ENCODE results near the gene RAB33A.

RAB33A gene

GRCh38 chrX:130136496-130136895 is 35.3 kb upstream of the RAB33A start:
- H3K4ac ChIP-seq (ENCODE audit: low read length): no peak overlapping the region
- H3K18ac ChIP-seq (ENCODE audit: low read length): no peak overlapping the region
- H3K9ac ChIP-seq (ENCODE audit: low read depth, low read length, poor library complexity): no peak overlapping the region
- H3K9me3 ChIP-seq (replicated peaks in 1 of 2; ENCODE audit: control insufficient read depth in 2 of 2, insufficient read depth in 1 of 2, low read depth in 1 of 2, low read length in 2 of 2): no peaks in the 10 kb centered on the region
- H3K4me3 ChIP-seq (ENCODE audit: low read length in 2 of 2): no peak overlapping the region
- H4K8ac ChIP-seq (ENCODE audit: low read depth, low read length): no peak overlapping the region
- H2BK120ac ChIP-seq (ENCODE audit: low read depth, low read length): no peak overlapping the region
- H2BK5ac ChIP-seq (ENCODE audit: low read length): no peak overlapping the region
- no peak overlapping the region for H2BK12ac ChIP-seq (ENCODE audit: low read length)
- H3K27ac ChIP-seq (replicated peaks; ENCODE audit: low read length): no peak overlapping the region
- no peak overlapping the region for H3K23ac ChIP-seq (ENCODE audit: low read depth, low read length, poor library complexity)
- no CpG with 5 or more reads among the region's 5 CpGs for WGBS, 2 donors (ENCODE audit: extremely low coverage in 2 of 2, insufficient read length in 2 of 2, insufficient replicate concordance in 1 of 2)
- H2AK5ac ChIP-seq (ENCODE audit: low read depth, low read length): no peak overlapping the region
- H2BK15ac ChIP-seq (ENCODE audit: low read length): no peak overlapping the region
- H3K79me1 ChIP-seq (ENCODE audit: low read depth, low read length): no peaks in the 10 kb centered on the region
- no peak overlapping the region for H4K91ac ChIP-seq (ENCODE audit: low read depth, low read length, poor library complexity)
- H3K14ac ChIP-seq (ENCODE audit: low read length): no peak overlapping the region
- H3K4me2 ChIP-seq (ENCODE audit: insufficient read depth, low read length, poor library complexity, severe bottlenecking): no peak overlapping the region
- no peak for DNase-seq (ENCODE audit: low spot score)
- no peaks in the 10 kb centered on the region for H3K27me3 ChIP-seq (ENCODE audit: control insufficient read depth in 3 of 3, insufficient read depth in 3 of 3, low read depth in 1 of 3, low read length in 3 of 3)
- H3K4me1 ChIP-seq (ENCODE audit: control insufficient read depth in 2 of 2, insufficient read depth in 1 of 2, low read depth in 1 of 2, low read length in 2 of 2): no peaks in the 10 kb centered on the region
- H2AFZ ChIP-seq (ENCODE audit: low read length): no peak overlapping the region
- peaks cover 10 to 79% of the 10 kb centered on the region in 2 donors for H3K36me3 ChIP-seq (replicated peaks in 1 of 2; ENCODE audit: control insufficient read depth in 2 of 2, insufficient read depth in 2 of 2, low read length in 2 of 2)

- H3K4ac ChIP-seq (ENCODE audit: low read length): no peak overlapping the region
- no peak overlapping the region for H4K91ac ChIP-seq (ENCODE audit: low read depth, low read length, poor library complexity)
- no peaks in the 10 kb centered on the region for H3K4me1 ChIP-seq (ENCODE audit: control insufficient read depth in 2 of 2, insufficient read depth in 1 of 2, low read depth in 1 of 2, low read length in 2 of 2)
- H3K27ac ChIP-seq (replicated peaks; ENCODE audit: low read length): no peak overlapping the region
- H3K4me3 ChIP-seq (ENCODE audit: low read length in 2 of 2): no peak overlapping the region
- H3K14ac ChIP-seq (ENCODE audit: low read length): no peak overlapping the region
- no peaks in the 10 kb centered on the region for H3K79me1 ChIP-seq (ENCODE audit: low read depth, low read length)
- no peaks in the 10 kb centered on the region for H3K9me3 ChIP-seq (replicated peaks in 1 of 2; ENCODE audit: control insufficient read depth in 2 of 2, insufficient read depth in 1 of 2, low read depth in 1 of 2, low read length in 2 of 2)
- H2BK12ac ChIP-seq (ENCODE audit: low read length): no peak overlapping the region
- no peak overlapping the region for H3K9ac ChIP-seq (ENCODE audit: low read depth, low read length, poor library complexity)
- no peak overlapping the region for H2BK15ac ChIP-seq (ENCODE audit: low read length)
- H3K18ac ChIP-seq (ENCODE audit: low read length): no peak overlapping the region
- no peak overlapping the region for H3K4me2 ChIP-seq (ENCODE audit: insufficient read depth, low read length, poor library complexity, severe bottlenecking)
- H2BK5ac ChIP-seq (ENCODE audit: low read length): no peak overlapping the region
- peaks cover 10 to 79% of the 10 kb centered on the region in 2 donors for H3K36me3 ChIP-seq (replicated peaks in 1 of 2; ENCODE audit: control insufficient read depth in 2 of 2, insufficient read depth in 2 of 2, low read length in 2 of 2)
- no peak overlapping the region for H2BK120ac ChIP-seq (ENCODE audit: low read depth, low read length)
- H2AK5ac ChIP-seq (ENCODE audit: low read depth, low read length): no peak overlapping the region
- H3K27me3 ChIP-seq (ENCODE audit: control insufficient read depth in 3 of 3, insufficient read depth in 3 of 3, low read depth in 1 of 3, low read length in 3 of 3): no peaks in the 10 kb centered on the region
- no peak overlapping the region for H2AFZ ChIP-seq (ENCODE audit: low read length)
- WGBS, 2 donors (ENCODE audit: extremely low coverage in 2 of 2, insufficient read length in 2 of 2, insufficient replicate concordance in 1 of 2): no CpG with 5 or more reads among the region's 8 CpGs
- DNase-seq (ENCODE audit: low spot score): no peak
- no peak overlapping the region for H4K8ac ChIP-seq (ENCODE audit: low read depth, low read length)
- H3K23ac ChIP-seq (ENCODE audit: low read depth, low read length, poor library complexity): no peak overlapping the region
Measured at GRCh38 chrX:130136961-130137360, 34.8 kb upstream of the RAB33A start.

GRCh38 chrX:130139474-130140201 is 32.1 kb upstream of the RAB33A start:
- no peak overlapping the region for H3K4me3 ChIP-seq (ENCODE audit: low read length in 2 of 2)
- H3K4ac ChIP-seq (ENCODE audit: low read length): no peak overlapping the region
- H3K36me3 ChIP-seq (replicated peaks in 1 of 2; ENCODE audit: control insufficient read depth in 2 of 2, insufficient read depth in 2 of 2, low read length in 2 of 2): peaks cover 16 to 81% of the 10 kb centered on the region in 2 donors
- no CpG with 5 or more reads among the region's 3 CpGs for WGBS, 2 donors (ENCODE audit: extremely low coverage in 2 of 2, insufficient read length in 2 of 2, insufficient replicate concordance in 1 of 2)
- H3K18ac ChIP-seq (ENCODE audit: low read length): no peak overlapping the region
- no peak overlapping the region for H3K27ac ChIP-seq (replicated peaks; ENCODE audit: low read length)
- H2BK12ac ChIP-seq (ENCODE audit: low read length): no peak overlapping the region
- H3K23ac ChIP-seq (ENCODE audit: low read depth, low read length, poor library complexity): no peak overlapping the region
- H3K79me1 ChIP-seq (ENCODE audit: low read depth, low read length): no peaks in the 10 kb centered on the region
- H4K8ac ChIP-seq (ENCODE audit: low read depth, low read length): no peak overlapping the region
- H3K4me1 ChIP-seq (ENCODE audit: control insufficient read depth in 2 of 2, insufficient read depth in 1 of 2, low read depth in 1 of 2, low read length in 2 of 2): no peaks in the 10 kb centered on the region
- no peak overlapping the region for H3K14ac ChIP-seq (ENCODE audit: low read length)
- no peak overlapping the region for H3K9ac ChIP-seq (ENCODE audit: low read depth, low read length, poor library complexity)
- no peak overlapping the region for H2BK15ac ChIP-seq (ENCODE audit: low read length)
- H2BK5ac ChIP-seq (ENCODE audit: low read length): no peak overlapping the region
- no peak for DNase-seq (ENCODE audit: low spot score)
- H3K9me3 ChIP-seq (replicated peaks in 1 of 2; ENCODE audit: control insufficient read depth in 2 of 2, insufficient read depth in 1 of 2, low read depth in 1 of 2, low read length in 2 of 2): no peaks in the 10 kb centered on the region
- no peak overlapping the region for H2BK120ac ChIP-seq (ENCODE audit: low read depth, low read length)
- H2AFZ ChIP-seq (ENCODE audit: low read length): no peak overlapping the region
- H4K91ac ChIP-seq (ENCODE audit: low read depth, low read length, poor library complexity): no peak overlapping the region
- peaks cover 0 to 2% (median 0%) of the 10 kb centered on the region in 3 experiments for H3K27me3 ChIP-seq (ENCODE audit: control insufficient read depth in 3 of 3, insufficient read depth in 3 of 3, low read depth in 1 of 3, low read length in 3 of 3)
- no peak overlapping the region for H2AK5ac ChIP-seq (ENCODE audit: low read depth, low read length)
- H3K4me2 ChIP-seq (ENCODE audit: insufficient read depth, low read length, poor library complexity, severe bottlenecking): no peak overlapping the region

GRCh38 chrX:130144509-130144908 is 27.3 kb upstream of the RAB33A start:
- Histone ChIP-seq H3K4ac (ENCODE audit: low read length) (no peak overlapping the region), H2AFZ (ENCODE audit: low read length) (no peak overlapping the region), H2BK12ac (ENCODE audit: low read length) (no peak overlapping the region), H4K91ac (ENCODE audit: low read depth, low read length, poor library complexity) (no peak overlapping the region), H3K79me1 (ENCODE audit: low read depth, low read length) (no peaks in the 10 kb centered on the region), H3K9ac (ENCODE audit: low read depth, low read length, poor library complexity) (no peak overlapping the region), H3K27me3 (ENCODE audit: control insufficient read depth in 3 of 3, insufficient read depth in 3 of 3, low read depth in 1 of 3, low read length in 3 of 3) (peaks cover 0 to 2% (median 0%) of the 10 kb centered on the region in 3 experiments), H3K14ac (ENCODE audit: low read length) (no peak overlapping the region), H2BK15ac (ENCODE audit: low read length) (no peak overlapping the region), H3K9me3 (replicated peaks in 1 of 2; ENCODE audit: control insufficient read depth in 2 of 2, insufficient read depth in 1 of 2, low read depth in 1 of 2, low read length in 2 of 2) (no peaks in the 10 kb centered on the region), H4K8ac (ENCODE audit: low read depth, low read length) (no peak overlapping the region), H2BK120ac (ENCODE audit: low read depth, low read length) (no peak overlapping the region), H3K4me2 (ENCODE audit: insufficient read depth, low read length, poor library complexity, severe bottlenecking) (no peak overlapping the region), H3K4me1 (ENCODE audit: control insufficient read depth in 2 of 2, insufficient read depth in 1 of 2, low read depth in 1 of 2, low read length in 2 of 2) (no peaks in the 10 kb centered on the region), H3K36me3 (replicated peaks in 1 of 2; ENCODE audit: control insufficient read depth in 2 of 2, insufficient read depth in 2 of 2, low read length in 2 of 2) (peaks cover 12 to 89% of the 10 kb centered on the region in 2 donors), H2AK5ac (ENCODE audit: low read depth, low read length) (no peak overlapping the region), H3K27ac (replicated peaks; ENCODE audit: low read length) (no peak overlapping the region), H3K18ac (ENCODE audit: low read length) (no peak overlapping the region), H3K4me3 (ENCODE audit: low read length in 2 of 2) (no peak overlapping the region), H2BK5ac (ENCODE audit: low read length) (no peak overlapping the region), H3K23ac (ENCODE audit: low read depth, low read length, poor library complexity) (no peak overlapping the region)
- WGBS, 2 donors (ENCODE audit: extremely low coverage in 2 of 2, insufficient read length in 2 of 2, insufficient replicate concordance in 1 of 2): no CpG with 5 or more reads among the region's 3 CpGs
- DNase-seq (ENCODE audit: low spot score): no peak

All from neuronal stem cell (in vitro differentiated cells).